Osteoblast (primary cell): ENCODE measurements around the gene TGM2. TPM values are rescaled to one million over a fixed set of nuclear protein-coding genes. Genes with fewer than 3 reads are reported as not detected.

ENCODE experiments used
- DNase-seq: peaks from one replicate; pipeline ENCODE4 v3.0.0; 2011; ENCODE audit warnings: low spot score, mixed read lengths; ENCODE audit not compliant: insufficient read length; ENCODE audit errors: missing footprints
- H2AFZ ChIP-seq: 2 replicates; pipeline ENCODE4 v1.6.0; 2011; ENCODE audit warnings: mild to moderate bottlenecking, low read length
- H3K27ac ChIP-seq: 2 replicates; pipeline ENCODE4 v1.5.1; 2011; ENCODE audit warnings: mild to moderate bottlenecking, low read depth, low read length, moderate library complexity
- H3K27me3 ChIP-seq: 2 replicates; pipeline ENCODE4 v1.6.0; 2012; ENCODE audit warnings: mild to moderate bottlenecking, control low read depth, inconsistent platforms, low read length, moderate library complexity; ENCODE audit not compliant: insufficient read depth
- H3K36me3 ChIP-seq: 2 replicates; pipeline ENCODE4 v1.5.1; 2011; ENCODE audit warnings: mild to moderate bottlenecking, low read length, control low read depth, moderate library complexity; ENCODE audit not compliant: insufficient read depth
- H3K4me1 ChIP-seq: 2 replicates; pipeline ENCODE4 v1.5.1; 2011; ENCODE audit warnings: mild to moderate bottlenecking, low read length, control low read depth, moderate library complexity; ENCODE audit not compliant: insufficient read depth
- H3K4me2 ChIP-seq: 2 replicates; pipeline ENCODE4 v1.6.0; 2011; ENCODE audit warnings: mild to moderate bottlenecking, low read length; ENCODE audit not compliant: insufficient read depth
- H3K4me3 ChIP-seq: fragments of 200-600 bp; sonication (generic); 3 replicates; pipeline ENCODE4 v1.5.1; 2012; ENCODE audit warnings: mild to moderate bottlenecking, low read length, inconsistent platforms; ENCODE audit not compliant: insufficient read depth
- H3K79me2 ChIP-seq: 2 replicates; pipeline ENCODE4 v1.6.0; 2012; ENCODE audit warnings: mild to moderate bottlenecking, low read length, control low read depth, inconsistent platforms; ENCODE audit not compliant: insufficient read depth
- H3K9me3 ChIP-seq: 2 replicates; pipeline ENCODE4 v1.5.1; 2011; ENCODE audit warnings: low read depth, low read length, control low read depth
- H4K20me1 ChIP-seq: 2 replicates; pipeline ENCODE4 v1.6.0; 2012; ENCODE audit warnings: mild to moderate bottlenecking, low read length, control low read depth; ENCODE audit not compliant: insufficient read depth
- CTCF ChIP-seq: IDR thresholded peaks from 2 replicates; pipeline ENCODE4 v1.5.1; 2011; ENCODE audit warnings: mild to moderate bottlenecking, low read depth, low read length, moderate library complexity; ENCODE audit errors: extremely low read depth
- total RNA-seq: library from RNA; depleted of rRNA; stranded (reverse); fragments of >200 nt; gene quantifications from 2 replicates; pipeline ENCODE4 v1.2.3, GENCODE V29; 2012

Gene TGM2
- total RNA-seq, 1 donor: 78.2 TPM

DNA sequence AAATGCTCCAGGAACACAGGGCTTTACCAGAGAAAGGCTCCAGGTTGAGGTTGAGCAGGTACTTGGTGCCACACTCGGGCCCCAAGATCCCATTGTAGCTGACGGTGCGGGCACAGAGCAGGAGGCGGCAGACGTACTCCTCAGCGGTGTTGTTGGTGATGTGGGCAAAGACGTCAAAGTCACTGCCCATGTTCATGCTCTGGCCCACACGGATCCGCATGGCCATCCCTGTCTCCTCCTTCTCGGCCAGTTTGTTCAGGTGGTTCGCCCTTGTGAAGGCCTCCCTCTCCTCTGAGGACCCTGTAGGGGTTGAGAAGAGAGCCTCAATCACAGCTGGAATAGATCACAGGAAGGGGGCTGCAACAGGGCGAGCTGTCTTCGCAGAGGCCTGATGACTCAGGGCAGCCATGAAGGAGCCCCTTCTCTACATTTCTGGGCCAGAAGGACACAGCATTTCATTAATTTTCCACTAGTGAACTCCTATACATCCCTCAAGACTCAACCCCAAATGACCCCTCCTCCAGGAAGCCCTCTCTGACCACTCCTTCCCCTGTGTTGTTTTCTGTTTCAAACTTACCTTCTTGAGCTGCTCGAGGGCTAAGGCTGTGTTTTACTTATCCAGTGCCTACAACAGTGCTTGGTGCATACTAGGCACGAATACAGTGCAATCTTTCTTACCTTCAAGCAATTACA, 26.8 kb downstream of the TGM2 start:
- TF ChIP-seq CTCF: no peak
- Histone ChIP-seq H2AFZ (no peak overlapping the region), H3K4me3 (no peak overlapping the region), H3K4me1 (peaks cover 24% of the 10 kb centered on the region), H3K4me2 (no peak overlapping the region), H4K20me1 (peaks cover 7% of the 10 kb centered on the region), H3K27ac (no peak overlapping the region), H3K36me3 (peaks cover 96% of the 10 kb centered on the region), H3K27me3 (no peaks in the 10 kb centered on the region), H3K9me3 (no peaks in the 10 kb centered on the region), H3K79me2 (no peaks in the 10 kb centered on the region)
- no peak for DNase-seq

- Histone ChIP-seq H3K4me2 (no peak overlapping the region), H3K27ac (no peak overlapping the region), H3K9me3 (no peaks in the 10 kb centered on the region), H3K79me2 (no peaks in the 10 kb centered on the region), H3K4me3 (no peak overlapping the region), H3K4me1 (peaks cover 23% of the 10 kb centered on the region), H3K27me3 (no peaks in the 10 kb centered on the region), H4K20me1 (peaks cover 7% of the 10 kb centered on the region), H3K36me3 (peaks cover 96% of the 10 kb centered on the region), H2AFZ (no peak overlapping the region)
- DNase-seq: no peak
- TF ChIP-seq CTCF: no peak
These were observed 27.5 kb downstream of the TGM2 start for GRCh38 chr20:38137441-38138037.

- Histone ChIP-seq H3K79me2 (no peaks in the 10 kb centered on the region), H3K9me3 (no peaks in the 10 kb centered on the region), H3K4me1 (peaks cover 23% of the 10 kb centered on the region), H3K36me3 (peaks cover 98% of the 10 kb centered on the region), H3K27ac (no peak overlapping the region), H4K20me1 (peaks cover 7% of the 10 kb centered on the region), H3K27me3 (no peaks in the 10 kb centered on the region), H3K4me2 (no peak overlapping the region), H2AFZ (no peak overlapping the region), H3K4me3 (no peak overlapping the region)
- no peak for DNase-seq
- TF ChIP-seq CTCF: no peak
These were observed 28.4 kb downstream of the TGM2 start for GRCh38 chr20:38136421-38137245.
